Stimulated activated CD4-positive, alpha-beta T cell treated with anti-CD3 and anti-CD28 coated beads, Interleukin-12 subunit alpha, Interleukin-12 subunit beta, amount 100 ng/mL, for 48 hours (primary cell): ENCODE results near the gene TBXAS1.

Source experiments
- DNase-seq, 3 donors: peaks; one replicate each; pipeline ENCODE4 v3.0.0-alpha.2; 2020; ENCODE audit warnings: low read depth in 2 of 3, low spot score in 1 of 3

Gene TBXAS1

GRCh38 chr7:139854124-139854511 lies 25.1 kb downstream of the TBXAS1 start:
- no peak for DNase-seq

GRCh38 chr7:139854803-139855497 lies 25.9 kb downstream of the TBXAS1 start:
- DNase-seq: no peak

GRCh38 chr7:139855498-139856270 lies 26.6 kb downstream of the TBXAS1 start:
- no peak for DNase-seq

- DNase-seq: no peak
These were observed 28.7 kb downstream of the TBXAS1 start for GRCh38 chr7:139857791-139858190.

- DNase-seq: no peak
These were observed 31.2 kb downstream of the TBXAS1 start for GRCh38 chr7:139860090-139860775.

- no peak for DNase-seq
These were observed 32.7 kb downstream of the TBXAS1 start for GRCh38 chr7:139861803-139862202.

GRCh38 chr7:139866047-139866837 lies 37.2 kb downstream of the TBXAS1 start:
- no peak for DNase-seq

- DNase-seq: no peak
These were observed 38.8 kb downstream of the TBXAS1 start for GRCh38 chr7:139867847-139868246.

- no peak for DNase-seq
These were observed 40.8 kb downstream of the TBXAS1 start for GRCh38 chr7:139869886-139870285.

- DNase-seq: no peak
These were observed 41.3 kb downstream of the TBXAS1 start for GRCh38 chr7:139870380-139870779.

GRCh38 chr7:139871331-139871730 lies 42.3 kb downstream of the TBXAS1 start:
- no peak for DNase-seq

- no peak for DNase-seq
These were observed 42.8 kb downstream of the TBXAS1 start for GRCh38 chr7:139871820-139872219.

GRCh38 chr7:139873593-139874301 lies 44.7 kb downstream of the TBXAS1 start:
- no peak for DNase-seq

GRCh38 chr7:139874302-139874629 lies 45.2 kb downstream of the TBXAS1 start:
- no peak for DNase-seq

GRCh38 chr7:139875821-139876241 lies 46.8 kb downstream of the TBXAS1 start:
- no peak for DNase-seq

- no peak for DNase-seq
These were observed 47.7 kb downstream of the TBXAS1 start for GRCh38 chr7:139876622-139877283.

GRCh38 chr7:139883814-139884213 lies 54.8 kb downstream of the TBXAS1 start:
- no peak for DNase-seq

GRCh38 chr7:139884441-139884840 lies 55.4 kb downstream of the TBXAS1 start:
- no peak for DNase-seq

- DNase-seq: no peak
These were observed 56.4 kb downstream of the TBXAS1 start for GRCh38 chr7:139885511-139885910.

GRCh38 chr7:139886206-139886605 lies 57.1 kb downstream of the TBXAS1 start:
- DNase-seq: no peak
